Stimulated activated CD4-positive, alpha-beta T cell treated with anti-CD3 and anti-CD28 coated beads, Interleukin-12 subunit alpha, Interleukin-12 subunit beta, amount 100 ng/mL, for 4 hours (primary cell): Measurements from ENCODE around the gene TCP11L1.
"Not testable (repeated sequence)": the region's sequence is repeated elsewhere in the genome, so short reads cannot be mapped to it uniquely, and the experiment has no call there.

Source experiments
- DNase-seq: peaks from one replicate; pipeline ENCODE4 v3.0.0-alpha.2; 2020

The TCP11L1 gene

GRCh38 chr11:33039274-33040032 lies at the start of gene TCP11L1:
Gene TCP11L1 (plus strand): TSS chr11:33039572. CDS start chr11:33043774, 4,202 bp downstream.
- DNase-seq: peak; percentile 76

- DNase-seq: no peak
These were observed 48.9 kb upstream of the TCP11L1 start for GRCh38 chr11:32990481-32990880.

GRCh38 chr11:32991427-32991826 lies 47.9 kb upstream of the TCP11L1 start:
- DNase-seq: no peak

- no peak for DNase-seq
These were observed 47.5 kb upstream of the TCP11L1 start for GRCh38 chr11:32991898-32992297.

GRCh38 chr11:33000181-33000580 lies 39.2 kb upstream of the TCP11L1 start:
- DNase-seq: no peak

- no peak for DNase-seq
These were observed 38.1 kb upstream of the TCP11L1 start for GRCh38 chr11:33001281-33001680.

- DNase-seq: no peak
These were observed 37.4 kb upstream of the TCP11L1 start for GRCh38 chr11:33001751-33002542.

GRCh38 chr11:33005175-33005574 lies 34.2 kb upstream of the TCP11L1 start:
- DNase-seq: no peak

- DNase-seq: no peak
These were observed 33.4 kb upstream of the TCP11L1 start for GRCh38 chr11:33006010-33006409.

GRCh38 chr11:33013755-33014154 lies 25.6 kb upstream of the TCP11L1 start:
- no peak for DNase-seq

GRCh38 chr11:33015621-33016551 lies 23.5 kb upstream of the TCP11L1 start, which contains the start of gene DEPDC7:
Gene DEPDC7 (plus strand): TSS chr11:33015878. CDS start chr11:33015956, 78 bp downstream.
- DNase-seq: peak; percentile 76

GRCh38 chr11:33016654-33017053 lies 22.7 kb upstream of the TCP11L1 start:
- no peak for DNase-seq

GRCh38 chr11:33017478-33017877 lies 21.9 kb upstream of the TCP11L1 start:
- no peak for DNase-seq

- DNase-seq: no peak
These were observed 21.4 kb upstream of the TCP11L1 start for GRCh38 chr11:33017965-33018364.

- no peak for DNase-seq
These were observed 20.5 kb upstream of the TCP11L1 start for GRCh38 chr11:33018840-33019239.

GRCh38 chr11:33021501-33021900 lies 17.9 kb upstream of the TCP11L1 start:
- no peak for DNase-seq

GRCh38 chr11:33021937-33022336 lies 17.4 kb upstream of the TCP11L1 start:
- no peak for DNase-seq

GRCh38 chr11:33025339-33025722 lies 14.0 kb upstream of the TCP11L1 start:
- no peak for DNase-seq

- DNase-seq: no peak
These were observed 12.1 kb upstream of the TCP11L1 start for GRCh38 chr11:33027233-33027632.

GRCh38 chr11:33027846-33028536 lies 11.4 kb upstream of the TCP11L1 start:
- no peak for DNase-seq

- no peak for DNase-seq
These were observed 10.8 kb upstream of the TCP11L1 start for GRCh38 chr11:33028537-33028914.

GRCh38 chr11:33029218-33029617 lies 10.2 kb upstream of the TCP11L1 start:
- not testable (repeated sequence) for DNase-seq
